ENCODE results near the gene PRSS36. TPM values are rescaled to one million over a fixed set of nuclear protein-coding genes. Genes with fewer than 3 reads are reported as not detected.
A peak's percentile ranks its signal among the peaks of the same experiment; 100 is the strongest.

The PRSS36 gene
- total RNA-seq, 1 experiment from 2014 or later, result 1.3 TPM

DNA sequence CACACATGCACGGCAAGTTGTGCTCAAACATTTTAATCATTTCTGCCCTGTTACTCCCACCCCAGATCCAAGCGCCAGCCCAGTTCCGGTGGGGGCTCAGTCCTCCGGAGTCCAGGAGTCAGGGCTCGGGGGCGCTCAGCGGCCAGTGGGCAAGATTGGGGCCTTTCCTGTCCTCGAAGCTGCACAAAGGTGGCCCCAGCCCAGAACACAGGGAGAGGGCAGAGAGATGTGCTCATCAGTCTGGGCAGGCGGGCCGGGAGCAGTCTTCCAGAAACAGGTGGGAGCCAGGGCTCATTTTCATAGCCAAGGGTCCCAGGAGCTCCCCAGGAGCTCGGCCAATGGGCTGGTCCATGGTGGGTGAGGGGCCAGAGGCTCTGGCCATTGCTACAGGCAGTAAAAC is 18.4 kb downstream of the PRSS36 start:
- ATAC-seq (no peak), DNase-seq (ENCODE audit: low spot score) (no peak)
- no peaks in the 10 kb centered on the region for H3K27me3 Mint-ChIP-seq (ENCODE audit: low read depth)
- CTCF ChIA-PET, result interaction anchor here (0.9 to 3.3 kb wide), 4 partner anchors 11 to 327 kb away, joined by 3 to 25 read pairs (median 6); partner anchors contain the start of gene HSD3B7
- peaks cover 31% of the 10 kb centered on the region for H3K36me3 Mint-ChIP-seq
- H3K4me3 Mint-ChIP-seq, result peak overlapping the region; percentile 24; the same call in 1 of the 2 replicates
- TF ChIP-seq, protein P1, sequence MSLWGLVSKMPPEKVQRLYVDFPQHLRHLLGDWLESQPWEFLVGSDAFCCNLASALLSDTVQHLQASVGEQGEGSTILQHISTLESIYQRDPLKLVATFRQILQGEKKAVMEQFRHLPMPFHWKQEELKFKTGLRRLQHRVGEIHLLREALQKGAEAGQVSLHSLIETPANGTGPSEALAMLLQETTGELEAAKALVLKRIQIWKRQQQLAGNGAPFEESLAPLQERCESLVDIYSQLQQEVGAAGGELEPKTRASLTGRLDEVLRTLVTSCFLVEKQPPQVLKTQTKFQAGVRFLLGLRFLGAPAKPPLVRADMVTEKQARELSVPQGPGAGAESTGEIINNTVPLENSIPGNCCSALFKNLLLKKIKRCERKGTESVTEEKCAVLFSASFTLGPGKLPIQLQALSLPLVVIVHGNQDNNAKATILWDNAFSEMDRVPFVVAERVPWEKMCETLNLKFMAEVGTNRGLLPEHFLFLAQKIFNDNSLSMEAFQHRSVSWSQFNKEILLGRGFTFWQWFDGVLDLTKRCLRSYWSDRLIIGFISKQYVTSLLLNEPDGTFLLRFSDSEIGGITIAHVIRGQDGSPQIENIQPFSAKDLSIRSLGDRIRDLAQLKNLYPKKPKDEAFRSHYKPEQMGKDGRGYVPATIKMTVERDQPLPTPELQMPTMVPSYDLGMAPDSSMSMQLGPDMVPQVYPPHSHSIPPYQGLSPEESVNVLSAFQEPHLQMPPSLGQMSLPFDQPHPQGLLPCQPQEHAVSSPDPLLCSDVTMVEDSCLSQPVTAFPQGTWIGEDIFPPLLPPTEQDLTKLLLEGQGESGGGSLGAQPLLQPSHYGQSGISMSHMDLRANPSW (CRISPR knock-in tag; conservative IDR thresholded peaks at IDR 0.05; ENCODE audit: low read depth), result no peak
- TF ChIP-seq ZNF263 (CRISPR knock-in tag; IDR thresholded peaks at IDR 0.05; ENCODE audit: low read depth), result no peak
- TF ChIP-seq, protein P2, sequence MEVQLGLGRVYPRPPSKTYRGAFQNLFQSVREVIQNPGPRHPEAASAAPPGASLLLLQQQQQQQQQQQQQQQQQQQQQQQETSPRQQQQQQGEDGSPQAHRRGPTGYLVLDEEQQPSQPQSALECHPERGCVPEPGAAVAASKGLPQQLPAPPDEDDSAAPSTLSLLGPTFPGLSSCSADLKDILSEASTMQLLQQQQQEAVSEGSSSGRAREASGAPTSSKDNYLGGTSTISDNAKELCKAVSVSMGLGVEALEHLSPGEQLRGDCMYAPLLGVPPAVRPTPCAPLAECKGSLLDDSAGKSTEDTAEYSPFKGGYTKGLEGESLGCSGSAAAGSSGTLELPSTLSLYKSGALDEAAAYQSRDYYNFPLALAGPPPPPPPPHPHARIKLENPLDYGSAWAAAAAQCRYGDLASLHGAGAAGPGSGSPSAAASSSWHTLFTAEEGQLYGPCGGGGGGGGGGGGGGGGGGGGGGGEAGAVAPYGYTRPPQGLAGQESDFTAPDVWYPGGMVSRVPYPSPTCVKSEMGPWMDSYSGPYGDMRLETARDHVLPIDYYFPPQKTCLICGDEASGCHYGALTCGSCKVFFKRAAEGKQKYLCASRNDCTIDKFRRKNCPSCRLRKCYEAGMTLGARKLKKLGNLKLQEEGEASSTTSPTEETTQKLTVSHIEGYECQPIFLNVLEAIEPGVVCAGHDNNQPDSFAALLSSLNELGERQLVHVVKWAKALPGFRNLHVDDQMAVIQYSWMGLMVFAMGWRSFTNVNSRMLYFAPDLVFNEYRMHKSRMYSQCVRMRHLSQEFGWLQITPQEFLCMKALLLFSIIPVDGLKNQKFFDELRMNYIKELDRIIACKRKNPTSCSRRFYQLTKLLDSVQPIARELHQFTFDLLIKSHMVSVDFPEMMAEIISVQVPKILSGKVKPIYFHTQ (CRISPR knock-in tag; IDR thresholded peaks at IDR 0.05), result no peak
- TF ChIP-seq ZNF121 (CRISPR knock-in tag; IDR thresholded peaks at IDR 0.05), result no peak
- TF ChIP-seq TCF7 (CRISPR knock-in tag; IDR thresholded peaks at IDR 0.05; ENCODE audit: low read depth), result no peak
- TF ChIP-seq, protein P3, sequence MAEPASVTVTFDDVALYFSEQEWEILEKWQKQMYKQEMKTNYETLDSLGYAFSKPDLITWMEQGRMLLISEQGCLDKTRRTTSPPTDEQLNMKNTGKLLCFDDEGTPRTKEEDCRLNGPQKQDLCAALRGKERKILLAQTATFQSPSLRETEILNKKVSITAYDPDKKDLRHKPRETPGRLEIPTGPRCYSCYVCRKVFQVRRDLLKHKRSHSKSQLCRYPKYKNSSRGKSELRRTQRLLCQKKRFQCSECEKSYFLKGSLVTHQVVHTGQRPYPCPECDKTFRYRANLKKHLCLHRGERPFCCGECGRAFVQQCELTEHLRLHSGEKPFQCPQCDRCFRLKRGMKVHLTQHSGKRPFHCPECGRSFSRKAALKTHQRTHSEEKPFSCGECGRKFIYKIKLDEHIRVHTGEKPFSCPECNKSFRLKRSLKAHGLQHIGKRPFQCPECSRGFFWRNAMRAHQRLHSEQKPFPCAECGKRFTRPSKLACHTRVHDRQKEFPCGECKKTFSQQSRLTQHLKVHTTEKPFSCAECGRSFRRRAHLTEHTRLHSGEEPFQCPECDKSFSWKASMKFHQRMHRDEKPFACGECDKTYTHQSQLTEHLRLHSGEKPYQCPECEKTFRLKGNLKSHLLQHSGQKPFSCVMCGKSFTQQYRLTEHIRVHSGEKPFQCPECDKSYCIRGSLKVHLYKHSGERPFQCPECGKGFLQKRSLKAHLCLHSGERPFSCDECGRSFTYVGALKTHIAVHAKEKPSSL (CRISPR knock-in tag; conservative IDR thresholded peaks at IDR 0.05), result no peak
- no peak for TF ChIP-seq ZNF317 (CRISPR knock-in tag; IDR thresholded peaks at IDR 0.05; ENCODE audit: borderline replicate concordance, low read depth)
- TF ChIP-seq, protein P4, sequence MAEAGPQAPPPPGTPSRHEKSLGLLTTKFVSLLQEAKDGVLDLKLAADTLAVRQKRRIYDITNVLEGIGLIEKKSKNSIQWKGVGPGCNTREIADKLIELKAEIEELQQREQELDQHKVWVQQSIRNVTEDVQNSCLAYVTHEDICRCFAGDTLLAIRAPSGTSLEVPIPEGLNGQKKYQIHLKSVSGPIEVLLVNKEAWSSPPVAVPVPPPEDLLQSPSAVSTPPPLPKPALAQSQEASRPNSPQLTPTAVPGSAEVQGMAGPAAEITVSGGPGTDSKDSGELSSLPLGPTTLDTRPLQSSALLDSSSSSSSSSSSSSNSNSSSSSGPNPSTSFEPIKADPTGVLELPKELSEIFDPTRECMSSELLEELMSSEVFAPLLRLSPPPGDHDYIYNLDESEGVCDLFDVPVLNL (CRISPR knock-in tag; IDR thresholded peaks at IDR 0.05; ENCODE audit: borderline replicate concordance, low read depth), result no peak
- no peak for TF ChIP-seq CREM (CRISPR knock-in tag; IDR thresholded peaks at IDR 0.05)
- TF ChIP-seq, protein P5, sequence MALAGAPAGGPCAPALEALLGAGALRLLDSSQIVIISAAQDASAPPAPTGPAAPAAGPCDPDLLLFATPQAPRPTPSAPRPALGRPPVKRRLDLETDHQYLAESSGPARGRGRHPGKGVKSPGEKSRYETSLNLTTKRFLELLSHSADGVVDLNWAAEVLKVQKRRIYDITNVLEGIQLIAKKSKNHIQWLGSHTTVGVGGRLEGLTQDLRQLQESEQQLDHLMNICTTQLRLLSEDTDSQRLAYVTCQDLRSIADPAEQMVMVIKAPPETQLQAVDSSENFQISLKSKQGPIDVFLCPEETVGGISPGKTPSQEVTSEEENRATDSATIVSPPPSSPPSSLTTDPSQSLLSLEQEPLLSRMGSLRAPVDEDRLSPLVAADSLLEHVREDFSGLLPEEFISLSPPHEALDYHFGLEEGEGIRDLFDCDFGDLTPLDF (CRISPR knock-in tag; IDR thresholded peaks at IDR 0.05), result no peak
- no peak for TF ChIP-seq NFATC4 (CRISPR knock-in tag; IDR thresholded peaks at IDR 0.05)
- TF ChIP-seq, protein P6, sequence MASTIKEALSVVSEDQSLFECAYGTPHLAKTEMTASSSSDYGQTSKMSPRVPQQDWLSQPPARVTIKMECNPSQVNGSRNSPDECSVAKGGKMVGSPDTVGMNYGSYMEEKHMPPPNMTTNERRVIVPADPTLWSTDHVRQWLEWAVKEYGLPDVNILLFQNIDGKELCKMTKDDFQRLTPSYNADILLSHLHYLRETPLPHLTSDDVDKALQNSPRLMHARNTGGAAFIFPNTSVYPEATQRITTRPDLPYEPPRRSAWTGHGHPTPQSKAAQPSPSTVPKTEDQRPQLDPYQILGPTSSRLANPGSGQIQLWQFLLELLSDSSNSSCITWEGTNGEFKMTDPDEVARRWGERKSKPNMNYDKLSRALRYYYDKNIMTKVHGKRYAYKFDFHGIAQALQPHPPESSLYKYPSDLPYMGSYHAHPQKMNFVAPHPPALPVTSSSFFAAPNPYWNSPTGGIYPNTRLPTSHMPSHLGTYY (CRISPR knock-in tag; IDR thresholded peaks at IDR 0.05), result no peak
- TF ChIP-seq FOXJ3 (CRISPR knock-in tag; IDR thresholded peaks at IDR 0.05; ENCODE audit: borderline replicate concordance), result no peak
- no peak for TF ChIP-seq NR2C2 (CRISPR knock-in tag; IDR thresholded peaks at IDR 0.05)
- TF ChIP-seq, protein P7, sequence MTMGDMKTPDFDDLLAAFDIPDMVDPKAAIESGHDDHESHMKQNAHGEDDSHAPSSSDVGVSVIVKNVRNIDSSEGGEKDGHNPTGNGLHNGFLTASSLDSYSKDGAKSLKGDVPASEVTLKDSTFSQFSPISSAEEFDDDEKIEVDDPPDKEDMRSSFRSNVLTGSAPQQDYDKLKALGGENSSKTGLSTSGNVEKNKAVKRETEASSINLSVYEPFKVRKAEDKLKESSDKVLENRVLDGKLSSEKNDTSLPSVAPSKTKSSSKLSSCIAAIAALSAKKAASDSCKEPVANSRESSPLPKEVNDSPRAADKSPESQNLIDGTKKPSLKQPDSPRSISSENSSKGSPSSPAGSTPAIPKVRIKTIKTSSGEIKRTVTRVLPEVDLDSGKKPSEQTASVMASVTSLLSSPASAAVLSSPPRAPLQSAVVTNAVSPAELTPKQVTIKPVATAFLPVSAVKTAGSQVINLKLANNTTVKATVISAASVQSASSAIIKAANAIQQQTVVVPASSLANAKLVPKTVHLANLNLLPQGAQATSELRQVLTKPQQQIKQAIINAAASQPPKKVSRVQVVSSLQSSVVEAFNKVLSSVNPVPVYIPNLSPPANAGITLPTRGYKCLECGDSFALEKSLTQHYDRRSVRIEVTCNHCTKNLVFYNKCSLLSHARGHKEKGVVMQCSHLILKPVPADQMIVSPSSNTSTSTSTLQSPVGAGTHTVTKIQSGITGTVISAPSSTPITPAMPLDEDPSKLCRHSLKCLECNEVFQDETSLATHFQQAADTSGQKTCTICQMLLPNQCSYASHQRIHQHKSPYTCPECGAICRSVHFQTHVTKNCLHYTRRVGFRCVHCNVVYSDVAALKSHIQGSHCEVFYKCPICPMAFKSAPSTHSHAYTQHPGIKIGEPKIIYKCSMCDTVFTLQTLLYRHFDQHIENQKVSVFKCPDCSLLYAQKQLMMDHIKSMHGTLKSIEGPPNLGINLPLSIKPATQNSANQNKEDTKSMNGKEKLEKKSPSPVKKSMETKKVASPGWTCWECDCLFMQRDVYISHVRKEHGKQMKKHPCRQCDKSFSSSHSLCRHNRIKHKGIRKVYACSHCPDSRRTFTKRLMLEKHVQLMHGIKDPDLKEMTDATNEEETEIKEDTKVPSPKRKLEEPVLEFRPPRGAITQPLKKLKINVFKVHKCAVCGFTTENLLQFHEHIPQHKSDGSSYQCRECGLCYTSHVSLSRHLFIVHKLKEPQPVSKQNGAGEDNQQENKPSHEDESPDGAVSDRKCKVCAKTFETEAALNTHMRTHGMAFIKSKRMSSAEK (CRISPR knock-in tag; IDR thresholded peaks at IDR 0.05; ENCODE audit: borderline replicate concordance), result no peak
- no peak for TF ChIP-seq TEAD1 (CRISPR knock-in tag; IDR thresholded peaks at IDR 0.05)
- TF ChIP-seq, protein P8, sequence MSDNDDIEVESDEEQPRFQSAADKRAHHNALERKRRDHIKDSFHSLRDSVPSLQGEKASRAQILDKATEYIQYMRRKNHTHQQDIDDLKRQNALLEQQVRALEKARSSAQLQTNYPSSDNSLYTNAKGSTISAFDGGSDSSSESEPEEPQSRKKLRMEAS (CRISPR knock-in tag; IDR thresholded peaks at IDR 0.05), result no peak
- TF ChIP-seq JUN (CRISPR knock-in tag; IDR thresholded peaks at IDR 0.05), result no peak
- TF ChIP-seq, protein P9, sequence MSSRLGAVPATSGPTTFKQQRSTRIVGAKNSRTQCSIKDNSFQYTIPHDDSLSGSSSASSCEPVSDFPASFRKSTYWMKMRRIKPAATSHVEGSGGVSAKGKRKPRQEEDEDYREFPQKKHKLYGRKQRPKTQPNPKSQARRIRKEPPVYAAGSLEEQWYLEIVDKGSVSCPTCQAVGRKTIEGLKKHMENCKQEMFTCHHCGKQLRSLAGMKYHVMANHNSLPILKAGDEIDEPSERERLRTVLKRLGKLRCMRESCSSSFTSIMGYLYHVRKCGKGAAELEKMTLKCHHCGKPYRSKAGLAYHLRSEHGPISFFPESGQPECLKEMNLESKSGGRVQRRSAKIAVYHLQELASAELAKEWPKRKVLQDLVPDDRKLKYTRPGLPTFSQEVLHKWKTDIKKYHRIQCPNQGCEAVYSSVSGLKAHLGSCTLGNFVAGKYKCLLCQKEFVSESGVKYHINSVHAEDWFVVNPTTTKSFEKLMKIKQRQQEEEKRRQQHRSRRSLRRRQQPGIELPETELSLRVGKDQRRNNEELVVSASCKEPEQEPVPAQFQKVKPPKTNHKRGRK (CRISPR knock-in tag; IDR thresholded peaks at IDR 0.05; ENCODE audit: borderline replicate concordance), result no peak
- POLR2A ChIA-PET, result interaction anchor here (0.6 to 2.2 kb wide), 6 partner anchors 9 to 71 kb away, joined by 3 to 20 read pairs (median 6); partner anchors contain the start of genes FUS, KAT8, ZNF646 and ZNF668
- H3K27ac Mint-ChIP-seq, result peak overlapping the region; percentile 97
- no peaks in the 10 kb centered on the region for H3K9me3 Mint-ChIP-seq
- H3K4me1 Mint-ChIP-seq, result peaks cover 53% of the 10 kb centered on the region
